Skin epidermis (tissue), 12 donors: Measurements from ENCODE around the gene GOPC.

Experiments
- H3K27ac ChIP-seq, 21 experiments: fragments of 200-600 bp; sonication (generic) in 11 of 21; one replicate each; pipeline ENCODE4 v1.5.0; 2020; ENCODE audit warnings: mild to moderate bottlenecking in 3 of 21, inconsistent platforms in 2 of 21, moderate library complexity in 2 of 21
- H3K4me3 ChIP-seq, 7 experiments: fragments of 200-600 bp; sonication (generic) in 2 of 7; one replicate each; pipeline ENCODE4 v1.5.0; 2020; ENCODE audit warnings: inconsistent platforms in 2 of 7, mild to moderate bottlenecking in 2 of 7, moderate library complexity in 1 of 7

GOPC gene

GRCh38 chr6:117600008-117600743 lies 2.1 kb downstream of the GOPC start:
- no peak overlapping the region for H3K27ac ChIP-seq
- H3K4me3 ChIP-seq, result no peak overlapping the region

GRCh38 chr6:117597755-117598154 lies 4.6 kb downstream of the GOPC start:
- no peak overlapping the region for H3K27ac ChIP-seq
- no peak overlapping the region for H3K4me3 ChIP-seq

GRCh38 chr6:117595099-117595923 lies 7.0 kb downstream of the GOPC start:
- no peak overlapping the region for H3K27ac ChIP-seq

GRCh38 chr6:117592983-117593759 lies 9.1 kb downstream of the GOPC start:
- H3K27ac ChIP-seq, result no peak overlapping the region
- no peak overlapping the region for H3K4me3 ChIP-seq

More at GRCh38 chr6:117595099-117595923, 7.0 kb downstream of the GOPC start:
- no peak overlapping the region for H3K4me3 ChIP-seq

GRCh38 chr6:117591405-117591804 lies 10.9 kb downstream of the GOPC start:
- no peak overlapping the region for H3K27ac ChIP-seq

GRCh38 chr6:117590447-117590846 lies 11.9 kb downstream of the GOPC start:
- no peak overlapping the region for H3K4me3 ChIP-seq
- H3K27ac ChIP-seq, result no peak overlapping the region

More at GRCh38 chr6:117591405-117591804, 10.9 kb downstream of the GOPC start:
- no peak overlapping the region for H3K4me3 ChIP-seq

- no peak overlapping the region for H3K27ac ChIP-seq
These were observed 16.7 kb downstream of the GOPC start for GRCh38 chr6:117585647-117586046.

GRCh38 chr6:117574198-117574597 lies 28.1 kb downstream of the GOPC start:
- Histone ChIP-seq H3K4me3 (no peak overlapping the region), H3K27ac (no peak overlapping the region)

More at GRCh38 chr6:117585647-117586046, 16.7 kb downstream of the GOPC start:
- H3K4me3 ChIP-seq, result no peak overlapping the region

GRCh38 chr6:117573006-117573680 lies 29.2 kb downstream of the GOPC start:
- H3K4me3 ChIP-seq, result no peak overlapping the region
- no peak overlapping the region for H3K27ac ChIP-seq

- Histone ChIP-seq H3K4me3 (no peak overlapping the region), H3K27ac (no peak overlapping the region)
These were observed 33.4 kb downstream of the GOPC start for GRCh38 chr6:117568831-117569410.

GRCh38 chr6:117568247-117568646 lies 34.1 kb downstream of the GOPC start:
- H3K4me3 ChIP-seq, result no peak overlapping the region
- H3K27ac ChIP-seq, result no peak overlapping the region

- no peak overlapping the region for H3K27ac ChIP-seq
- no peak overlapping the region for H3K4me3 ChIP-seq
These were observed 37.6 kb downstream of the GOPC start for GRCh38 chr6:117564681-117565080.

GRCh38 chr6:117561128-117561527 lies 41.2 kb downstream of the GOPC start:
- Histone ChIP-seq H3K4me3 (no peak overlapping the region), H3K27ac (no peak overlapping the region)

- H3K4me3 ChIP-seq, result no peak overlapping the region
- H3K27ac ChIP-seq, result no peak overlapping the region
These were observed 43.0 kb downstream of the GOPC start for GRCh38 chr6:117559299-117559698.

GRCh38 chr6:117558818-117559217 lies 43.5 kb downstream of the GOPC start:
- no peak overlapping the region for H3K4me3 ChIP-seq
- no peak overlapping the region for H3K27ac ChIP-seq

- Histone ChIP-seq H3K4me3 (no peak overlapping the region), H3K27ac (no peak overlapping the region)
These were observed 44.4 kb downstream of the GOPC start for GRCh38 chr6:117557951-117558350.

GRCh38 chr6:117555882-117556498 lies 46.3 kb downstream of the GOPC start:
- H3K4me3 ChIP-seq, result no peak overlapping the region
- H3K27ac ChIP-seq, result no peak overlapping the region

GRCh38 chr6:117555262-117555849 lies 47.0 kb downstream of the GOPC start:
- H3K27ac ChIP-seq, result no peak overlapping the region
- no peak overlapping the region for H3K4me3 ChIP-seq

GRCh38 chr6:117553142-117553541 lies 49.2 kb downstream of the GOPC start:
- Histone ChIP-seq H3K27ac (no peak overlapping the region), H3K4me3 (no peak overlapping the region)
